ENCODE data around the gene RTN4RL2.

GRCh38 chr11:57460758-57461749 lies 726 bp downstream of the RTN4RL2 start:
- TF ChIP-seq, protein P1, sequence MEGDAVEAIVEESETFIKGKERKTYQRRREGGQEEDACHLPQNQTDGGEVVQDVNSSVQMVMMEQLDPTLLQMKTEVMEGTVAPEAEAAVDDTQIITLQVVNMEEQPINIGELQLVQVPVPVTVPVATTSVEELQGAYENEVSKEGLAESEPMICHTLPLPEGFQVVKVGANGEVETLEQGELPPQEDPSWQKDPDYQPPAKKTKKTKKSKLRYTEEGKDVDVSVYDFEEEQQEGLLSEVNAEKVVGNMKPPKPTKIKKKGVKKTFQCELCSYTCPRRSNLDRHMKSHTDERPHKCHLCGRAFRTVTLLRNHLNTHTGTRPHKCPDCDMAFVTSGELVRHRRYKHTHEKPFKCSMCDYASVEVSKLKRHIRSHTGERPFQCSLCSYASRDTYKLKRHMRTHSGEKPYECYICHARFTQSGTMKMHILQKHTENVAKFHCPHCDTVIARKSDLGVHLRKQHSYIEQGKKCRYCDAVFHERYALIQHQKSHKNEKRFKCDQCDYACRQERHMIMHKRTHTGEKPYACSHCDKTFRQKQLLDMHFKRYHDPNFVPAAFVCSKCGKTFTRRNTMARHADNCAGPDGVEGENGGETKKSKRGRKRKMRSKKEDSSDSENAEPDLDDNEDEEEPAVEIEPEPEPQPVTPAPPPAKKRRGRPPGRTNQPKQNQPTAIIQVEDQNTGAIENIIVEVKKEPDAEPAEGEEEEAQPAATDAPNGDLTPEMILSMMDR (conservative IDR thresholded peaks at IDR 0.05), result no peak
- TF ChIP-seq EZH2 (IDR thresholded peaks at IDR 0.05; ENCODE audit: low read depth), result peak; percentile 85; the same call in 1 of the 2 replicates

All from PC-9 (cell line).